K562 (cell line): ENCODE data around the gene SFXN5.

Experiments
- CAMTA2 ChIP-seq: fragments of 250-450 bp; sonication (Bioruptor Pico); conservative IDR thresholded peaks from 2 replicates; pipeline ENCODE4 v1.5.1; 2022
- EP300 ChIP-seq: IDR thresholded peaks from 2 replicates; pipeline ENCODE4 v1.6.1; 2012; ENCODE audit warnings: low read length, improper control_type of control experiment
- MCM7 ChIP-seq, 2 experiments: fragments of 450-650 bp; IDR thresholded peaks; 2 replicates each; pipeline ENCODE4 v1.6.1; 2016 to 2018
- ZBTB7A ChIP-seq: IDR thresholded peaks from 2 replicates; pipeline ENCODE4 v1.6.1; 2011; ENCODE audit warnings: low read depth, mild to moderate bottlenecking, low read length, moderate library complexity, borderline replicate concordance; ENCODE audit not compliant: control insufficient read depth
- TF ChIP-seq, protein P1 (sequence below): fragments of 150-350 bp; IDR thresholded peaks from 2 replicates; pipeline ENCODE4 v1.6.1; 2014; ENCODE audit warnings: low read depth, mild to moderate bottlenecking, low read length, borderline replicate concordance
- TF ChIP-seq, protein P2 (sequence below): sonication (generic); formaldehyde crosslinking; IDR thresholded peaks from 2 replicates; pipeline ENCODE4 v1.8.0; 2022; ENCODE audit warnings: mild to moderate bottlenecking, missing genetic modification reagents

DNA sequence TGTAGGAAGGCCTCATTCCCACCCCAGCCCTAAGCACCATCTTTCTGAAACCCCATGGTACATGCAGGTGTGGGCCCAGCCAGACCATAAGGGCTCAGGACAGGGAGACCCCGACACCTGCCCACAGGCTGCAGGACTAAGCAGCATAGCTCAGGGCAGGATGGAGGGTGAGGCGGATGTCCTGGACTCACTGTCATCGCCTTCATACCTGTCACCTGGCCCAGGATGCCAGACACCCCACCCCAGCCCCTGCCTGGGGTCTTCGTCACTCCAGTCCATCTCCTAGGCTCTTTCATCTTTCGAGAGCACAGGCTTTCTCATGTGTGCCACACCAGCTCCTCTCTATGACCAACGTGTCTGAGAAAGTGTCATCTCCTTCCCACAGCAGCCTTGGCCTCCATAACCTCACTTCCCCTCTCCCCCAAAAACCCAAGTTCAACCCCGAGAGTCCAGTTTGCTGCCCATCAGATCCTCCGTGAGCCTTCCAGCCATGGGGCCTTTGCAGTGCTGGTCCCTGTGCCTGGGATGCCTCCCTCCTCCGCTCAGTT lies 82.7 kb downstream of the SFXN5 start:
- TF ChIP-seq MCM7 (IDR thresholded peaks at IDR 0.05) (no peak), CAMTA2 (CRISPR knock-in tag) (no peak), EP300 (no peak), ZBTB7A (no peak)
- TF ChIP-seq, protein P1, sequence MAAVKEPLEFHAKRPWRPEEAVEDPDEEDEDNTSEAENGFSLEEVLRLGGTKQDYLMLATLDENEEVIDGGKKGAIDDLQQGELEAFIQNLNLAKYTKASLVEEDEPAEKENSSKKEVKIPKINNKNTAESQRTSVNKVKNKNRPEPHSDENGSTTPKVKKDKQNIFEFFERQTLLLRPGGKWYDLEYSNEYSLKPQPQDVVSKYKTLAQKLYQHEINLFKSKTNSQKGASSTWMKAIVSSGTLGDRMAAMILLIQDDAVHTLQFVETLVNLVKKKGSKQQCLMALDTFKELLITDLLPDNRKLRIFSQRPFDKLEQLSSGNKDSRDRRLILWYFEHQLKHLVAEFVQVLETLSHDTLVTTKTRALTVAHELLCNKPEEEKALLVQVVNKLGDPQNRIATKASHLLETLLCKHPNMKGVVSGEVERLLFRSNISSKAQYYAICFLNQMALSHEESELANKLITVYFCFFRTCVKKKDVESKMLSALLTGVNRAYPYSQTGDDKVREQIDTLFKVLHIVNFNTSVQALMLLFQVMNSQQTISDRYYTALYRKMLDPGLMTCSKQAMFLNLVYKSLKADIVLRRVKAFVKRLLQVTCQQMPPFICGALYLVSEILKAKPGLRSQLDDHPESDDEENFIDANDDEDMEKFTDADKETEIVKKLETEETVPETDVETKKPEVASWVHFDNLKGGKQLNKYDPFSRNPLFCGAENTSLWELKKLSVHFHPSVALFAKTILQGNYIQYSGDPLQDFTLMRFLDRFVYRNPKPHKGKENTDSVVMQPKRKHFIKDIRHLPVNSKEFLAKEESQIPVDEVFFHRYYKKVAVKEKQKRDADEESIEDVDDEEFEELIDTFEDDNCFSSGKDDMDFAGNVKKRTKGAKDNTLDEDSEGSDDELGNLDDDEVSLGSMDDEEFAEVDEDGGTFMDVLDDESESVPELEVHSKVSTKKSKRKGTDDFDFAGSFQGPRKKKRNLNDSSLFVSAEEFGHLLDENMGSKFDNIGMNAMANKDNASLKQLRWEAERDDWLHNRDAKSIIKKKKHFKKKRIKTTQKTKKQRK: no peak
- TF ChIP-seq, protein P2, sequence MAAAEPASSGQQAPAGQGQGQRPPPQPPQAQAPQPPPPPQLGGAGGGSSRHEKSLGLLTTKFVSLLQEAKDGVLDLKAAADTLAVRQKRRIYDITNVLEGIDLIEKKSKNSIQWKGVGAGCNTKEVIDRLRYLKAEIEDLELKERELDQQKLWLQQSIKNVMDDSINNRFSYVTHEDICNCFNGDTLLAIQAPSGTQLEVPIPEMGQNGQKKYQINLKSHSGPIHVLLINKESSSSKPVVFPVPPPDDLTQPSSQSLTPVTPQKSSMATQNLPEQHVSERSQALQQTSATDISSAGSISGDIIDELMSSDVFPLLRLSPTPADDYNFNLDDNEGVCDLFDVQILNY (CRISPR knock-in tag): no peak
